ENCODE measurements around the gene SPINK13.

DNA sequence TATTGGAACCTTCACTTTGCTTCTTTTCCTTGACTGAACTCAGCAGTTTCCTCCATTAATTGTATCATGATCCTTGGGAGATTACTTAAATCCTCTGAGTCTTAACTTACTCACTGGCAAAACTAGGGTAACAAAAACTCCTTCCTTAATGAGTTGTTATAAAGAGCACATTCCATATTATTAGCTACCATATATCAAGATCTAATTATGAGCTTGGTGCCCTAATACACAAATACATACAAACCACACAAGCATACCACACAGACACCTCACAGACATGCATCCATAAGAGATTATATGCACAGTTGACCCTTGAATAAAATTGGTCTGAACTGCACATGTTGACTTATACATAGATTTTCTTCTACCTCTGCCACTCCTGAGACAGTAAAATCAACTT lies 41.2 kb downstream of the SPINK13 start:
- TF ChIP-seq ARNT (IDR thresholded peaks at IDR 0.05) (no peak), HDGF (IDR thresholded peaks at IDR 0.05; ENCODE audit: borderline replicate concordance) (no peak), ZNF384 (IDR thresholded peaks at IDR 0.05) (no peak), FOXA1 (IDR thresholded peaks at IDR 0.05) (no peak), TARDBP (IDR thresholded peaks at IDR 0.05) (no peak), SUZ12 (IDR thresholded peaks at IDR 0.05) (no peak), NFRKB (IDR thresholded peaks at IDR 0.05) (no peak), L3MBTL2 (conservative IDR thresholded peaks at IDR 0.05) (no peak), BHLHE40 (IDR thresholded peaks at IDR 0.05; ENCODE audit: borderline replicate concordance) (no peak), PKNOX1 (IDR thresholded peaks at IDR 0.05) (no peak)

Data from HEK293T (cell line).